ENCODE measurements around the gene MSRB2. TPM values are rescaled to one million over a fixed set of nuclear protein-coding genes. Genes with fewer than 3 reads are reported as not detected.
A peak's percentile ranks its signal among the peaks of the same experiment; 100 is the strongest.

The MSRB2 gene
- total RNA-seq, 2 donors from 2014 or later = 21.3 to 39.5 TPM

DNA sequence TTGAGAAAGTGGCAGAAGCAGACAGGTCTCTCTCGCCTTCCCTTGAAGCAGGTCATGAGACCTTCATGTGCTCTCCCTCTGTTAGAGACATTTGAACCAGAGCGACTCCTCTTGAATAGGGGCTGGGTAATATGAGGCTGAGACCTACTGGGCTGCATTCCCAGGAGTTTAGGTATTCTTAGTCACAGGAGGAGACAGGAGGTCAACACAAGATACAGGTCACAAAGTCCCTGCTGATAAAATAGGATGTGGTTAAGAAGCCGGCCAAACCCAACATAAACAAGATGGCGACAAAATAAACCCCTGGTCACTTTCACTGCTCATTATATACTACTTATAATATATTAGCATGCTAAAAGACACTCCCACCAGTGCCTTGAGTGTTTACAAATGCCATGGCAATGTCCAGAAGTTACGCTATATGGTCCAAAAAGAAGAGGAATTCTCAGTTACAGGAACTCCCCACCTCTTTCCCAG, 43.5 kb upstream of the MSRB2 start:
- Histone ChIP-seq H3K27me3 (replicated peaks; ENCODE audit: insufficient read depth) (no peaks in the 10 kb centered on the region), H3K9me3 (no peaks in the 10 kb centered on the region), H3K4me1 (ENCODE audit: control insufficient read depth in 1 of 2, low read depth in 2 of 2) (peaks cover 0 to 2% of the 10 kb centered on the region in 2 donors), H3K27ac (no peak overlapping the region), H3K36me3 (no peaks in the 10 kb centered on the region), H3K4me3 (no peak overlapping the region)
- ATAC-seq (ENCODE audit: insufficient number of reproducible peaks, low FRiP score, low read depth) (no peak), DNase-seq (ENCODE audit: low spot score) (no peak)
- TF ChIP-seq, protein P1, sequence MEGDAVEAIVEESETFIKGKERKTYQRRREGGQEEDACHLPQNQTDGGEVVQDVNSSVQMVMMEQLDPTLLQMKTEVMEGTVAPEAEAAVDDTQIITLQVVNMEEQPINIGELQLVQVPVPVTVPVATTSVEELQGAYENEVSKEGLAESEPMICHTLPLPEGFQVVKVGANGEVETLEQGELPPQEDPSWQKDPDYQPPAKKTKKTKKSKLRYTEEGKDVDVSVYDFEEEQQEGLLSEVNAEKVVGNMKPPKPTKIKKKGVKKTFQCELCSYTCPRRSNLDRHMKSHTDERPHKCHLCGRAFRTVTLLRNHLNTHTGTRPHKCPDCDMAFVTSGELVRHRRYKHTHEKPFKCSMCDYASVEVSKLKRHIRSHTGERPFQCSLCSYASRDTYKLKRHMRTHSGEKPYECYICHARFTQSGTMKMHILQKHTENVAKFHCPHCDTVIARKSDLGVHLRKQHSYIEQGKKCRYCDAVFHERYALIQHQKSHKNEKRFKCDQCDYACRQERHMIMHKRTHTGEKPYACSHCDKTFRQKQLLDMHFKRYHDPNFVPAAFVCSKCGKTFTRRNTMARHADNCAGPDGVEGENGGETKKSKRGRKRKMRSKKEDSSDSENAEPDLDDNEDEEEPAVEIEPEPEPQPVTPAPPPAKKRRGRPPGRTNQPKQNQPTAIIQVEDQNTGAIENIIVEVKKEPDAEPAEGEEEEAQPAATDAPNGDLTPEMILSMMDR (IDR thresholded peaks at IDR 0.05) = no peak

DNA sequence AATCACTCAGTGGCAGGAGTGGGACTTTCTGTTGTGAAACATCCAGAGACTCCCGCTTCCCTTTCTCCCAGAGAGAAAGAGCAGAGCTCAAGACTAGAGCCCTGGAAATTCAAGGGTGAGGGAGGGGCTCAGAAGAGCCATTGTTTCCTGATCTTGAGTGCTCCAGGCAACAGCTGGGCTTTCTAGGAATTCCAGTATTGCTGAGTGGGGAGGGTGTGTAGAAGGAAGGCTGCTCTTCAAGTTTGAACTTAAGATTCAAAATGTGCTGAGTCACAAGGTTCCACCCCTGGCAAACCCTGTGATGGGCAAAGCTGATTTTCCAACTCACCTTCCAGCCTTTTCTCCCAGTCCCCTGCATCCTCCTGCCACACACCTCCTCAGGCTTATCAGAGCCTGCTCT, 42.3 kb upstream of the MSRB2 start:
- ATAC-seq (ENCODE audit: insufficient number of reproducible peaks, low FRiP score, low read depth) (no peak), DNase-seq (ENCODE audit: low spot score) (no peak)
- no peaks in the 10 kb centered on the region for H3K9me3 ChIP-seq
- H3K4me1 ChIP-seq (ENCODE audit: control insufficient read depth in 1 of 2, low read depth in 2 of 2) = peaks cover under 1 to 12% of the 10 kb centered on the region in 2 donors
- no peak overlapping the region for H3K27ac ChIP-seq
- no peak overlapping the region for H3K4me3 ChIP-seq
- no peaks in the 10 kb centered on the region for H3K27me3 ChIP-seq (replicated peaks; ENCODE audit: insufficient read depth)
- TF ChIP-seq, protein P1 (IDR thresholded peaks at IDR 0.05) = no peak
- no peaks in the 10 kb centered on the region for H3K36me3 ChIP-seq

DNA sequence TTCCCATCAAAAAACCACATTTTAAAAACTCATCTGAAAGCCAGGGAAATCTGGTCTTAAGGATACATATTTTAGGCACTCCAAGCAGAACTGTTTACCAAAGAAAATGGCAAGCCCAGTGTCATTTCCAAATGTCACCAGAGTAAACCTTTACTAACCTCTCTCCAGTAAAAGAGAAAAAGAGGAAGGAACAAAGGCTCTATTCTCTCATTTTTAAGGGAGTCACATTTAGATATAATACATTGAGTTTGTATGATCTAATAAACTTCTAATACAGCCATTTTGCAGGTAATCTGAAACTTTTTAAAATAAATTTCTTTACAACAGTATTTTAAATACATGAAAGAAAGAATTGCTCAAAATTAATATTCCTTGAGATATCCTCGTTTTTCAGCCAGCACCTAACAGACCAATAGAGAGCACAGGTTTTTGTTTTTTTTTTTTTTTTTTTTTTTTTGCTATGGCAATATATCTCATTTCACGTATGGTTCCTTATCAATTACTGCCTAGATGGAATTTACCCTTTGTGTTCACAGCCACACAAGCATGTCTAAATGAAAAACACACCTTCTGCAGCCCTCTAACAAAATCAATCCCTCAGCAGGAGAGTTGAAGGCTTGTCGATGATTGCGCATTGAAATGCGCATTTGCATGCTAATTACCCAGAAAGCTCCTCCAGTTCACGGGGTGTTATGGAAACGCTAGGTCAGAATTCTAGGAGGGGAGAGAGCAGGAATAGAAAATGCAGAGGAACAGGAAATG, 39.8 kb upstream of the MSRB2 start:
- H3K27ac ChIP-seq = no peak overlapping the region
- H3K27me3 ChIP-seq (replicated peaks; ENCODE audit: insufficient read depth) = no peaks in the 10 kb centered on the region
- no peak for DNase-seq (ENCODE audit: low spot score)
- no peak for ATAC-seq (ENCODE audit: insufficient number of reproducible peaks, low FRiP score, low read depth)
- peaks cover 5 to 16% of the 10 kb centered on the region in 2 donors for H3K4me1 ChIP-seq (ENCODE audit: control insufficient read depth in 1 of 2, low read depth in 2 of 2)
- no peak overlapping the region for H3K4me3 ChIP-seq
- H3K36me3 ChIP-seq = no peaks in the 10 kb centered on the region
- TF ChIP-seq, protein P1 (IDR thresholded peaks at IDR 0.05) = no peak
- H3K9me3 ChIP-seq = no peaks in the 10 kb centered on the region

DNA sequence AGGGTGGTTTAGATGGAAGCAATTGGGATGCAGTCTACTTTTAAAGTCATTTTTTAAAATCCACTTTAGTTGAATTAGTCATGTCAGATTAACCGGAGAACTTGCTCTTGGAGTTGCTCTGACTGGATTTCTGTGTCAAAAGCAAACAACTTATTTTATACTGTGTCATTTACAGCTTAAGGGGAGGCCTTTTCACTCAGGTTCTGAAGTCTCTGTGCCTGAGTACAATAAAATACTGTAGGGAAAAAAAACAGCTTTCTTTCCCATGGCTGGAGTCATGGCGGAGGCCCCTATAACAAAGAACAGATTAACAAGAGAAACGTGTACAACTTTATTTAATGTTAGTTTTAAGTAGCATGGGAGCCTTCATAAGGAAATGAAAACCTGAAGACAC, 39.2 kb upstream of the MSRB2 start:
- TF ChIP-seq, protein P1 (IDR thresholded peaks at IDR 0.05) = no peak
- no peak for DNase-seq (ENCODE audit: low spot score)
- Histone ChIP-seq H3K27me3 (replicated peaks; ENCODE audit: insufficient read depth) (no peaks in the 10 kb centered on the region), H3K4me1 (ENCODE audit: control insufficient read depth in 1 of 2, low read depth in 2 of 2) (peaks cover 5 to 16% of the 10 kb centered on the region in 2 donors), H3K36me3 (no peaks in the 10 kb centered on the region), H3K9me3 (no peaks in the 10 kb centered on the region), H3K27ac (no peak overlapping the region), H3K4me3 (no peak overlapping the region)
- ATAC-seq (ENCODE audit: insufficient number of reproducible peaks, low FRiP score, low read depth) = no peak

DNA sequence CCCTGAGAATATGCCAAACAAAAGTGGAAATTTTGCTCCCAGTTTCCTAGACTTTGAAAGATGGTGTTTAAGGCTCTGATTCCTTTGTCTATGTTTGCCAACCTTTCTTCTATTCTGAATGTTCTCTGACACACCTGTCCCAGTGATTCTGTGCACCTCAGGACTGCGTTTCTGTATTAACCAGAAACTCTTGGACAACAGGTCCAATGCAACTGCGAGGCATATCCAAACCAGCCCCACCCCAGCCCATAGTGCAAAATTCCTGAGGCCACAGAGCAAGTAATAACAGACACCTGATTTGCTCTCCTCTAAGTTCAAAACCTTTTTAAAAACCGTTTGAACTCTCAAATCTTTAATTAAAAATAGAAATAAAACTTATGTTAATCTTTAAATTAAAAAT, 37.0 kb upstream of the MSRB2 start:
- H3K4me3 ChIP-seq = no peak overlapping the region
- peak overlapping the region in 1 of 2 donors; percentile 54 for H3K27ac ChIP-seq
- H3K36me3 ChIP-seq = no peaks in the 10 kb centered on the region
- peaks cover 5 to 23% of the 10 kb centered on the region in 2 donors for H3K4me1 ChIP-seq (ENCODE audit: control insufficient read depth in 1 of 2, low read depth in 2 of 2)
- TF ChIP-seq, protein P1 (IDR thresholded peaks at IDR 0.05) = no peak
- H3K9me3 ChIP-seq = no peaks in the 10 kb centered on the region
- no peak for DNase-seq (ENCODE audit: low spot score)
- ATAC-seq (ENCODE audit: insufficient number of reproducible peaks, low FRiP score, low read depth) = no peak
- no peaks in the 10 kb centered on the region for H3K27me3 ChIP-seq (replicated peaks; ENCODE audit: insufficient read depth)

Data from thoracic aorta (tissue), 2 donors.